ENCODE data around the gene MAP3K6.
A peak's percentile ranks its signal among the peaks of the same experiment; 100 is the strongest.

Gene MAP3K6

GRCh38 chr1:27365372-27366112, 1.2 kb downstream of the MAP3K6 start:
- H3K27ac ChIP-seq (ENCODE audit: low read depth, low read length), result no peak overlapping the region
- H3K4me2 ChIP-seq (ENCODE audit: low read length), result peak overlapping the region; percentile 81
- no peak overlapping the region for H2BK5ac ChIP-seq (ENCODE audit: low read length)

GRCh38 chr1:27364696-27365371, 1.9 kb downstream of the MAP3K6 start:
- Histone ChIP-seq H4K5ac (ENCODE audit: low read length) (no peak overlapping the region), H3K4ac (ENCODE audit: low read depth, low read length) (no peak overlapping the region), H3K4me3 (ENCODE audit: low read length) (no peak overlapping the region), H4K8ac (ENCODE audit: low read depth, low read length) (no peak overlapping the region), H2BK120ac (ENCODE audit: low read depth, low read length) (no peak overlapping the region), H3K27me3 (ENCODE audit: insufficient read depth, low read length, poor library complexity) (no peaks in the 10 kb centered on the region), H3K79me1 (ENCODE audit: low read length) (no peaks in the 10 kb centered on the region), H2BK5ac (ENCODE audit: low read length) (no peak overlapping the region), H3K4me1 (ENCODE audit: control insufficient read depth, low read depth, low read length) (peaks cover 6% of the 10 kb centered on the region), H3K9ac (ENCODE audit: low read length) (no peak overlapping the region), H3K56ac (ENCODE audit: low read length) (peak overlapping the region; percentile 42), H3K23ac (ENCODE audit: low read length) (no peak overlapping the region), H3K4me2 (ENCODE audit: low read length) (no peak overlapping the region), H3K36me3 (ENCODE audit: control insufficient read depth, insufficient read depth, low read length) (no peaks in the 10 kb centered on the region), H2AK5ac (ENCODE audit: low read length) (peak overlapping the region; percentile 23), H2BK15ac (replicated peaks; ENCODE audit: low read depth) (no peak overlapping the region), H3K18ac (ENCODE audit: low read length) (no peak overlapping the region), H3K27ac (ENCODE audit: low read depth, low read length) (no peak overlapping the region), H3K79me2 (ENCODE audit: control insufficient read depth, insufficient read depth, low read length) (no peaks in the 10 kb centered on the region)
- WGBS (ENCODE audit: extremely low coverage, insufficient coverage, low lambda C conversion rate), result no CpG with 5 or more reads among the region's 11 CpGs
- DNase-seq, result no peak

More at GRCh38 chr1:27365372-27366112, 1.2 kb downstream of the MAP3K6 start:
- Histone ChIP-seq H3K4ac (ENCODE audit: low read depth, low read length) (no peak overlapping the region), H4K5ac (ENCODE audit: low read length) (no peak overlapping the region), H3K36me3 (ENCODE audit: control insufficient read depth, insufficient read depth, low read length) (no peaks in the 10 kb centered on the region), H3K4me3 (ENCODE audit: low read length) (peak overlapping the region; percentile 53), H3K4me1 (ENCODE audit: control insufficient read depth, low read depth, low read length) (peaks cover 3% of the 10 kb centered on the region), H3K9ac (ENCODE audit: low read length) (peak overlapping the region; percentile 89), H3K18ac (ENCODE audit: low read length) (no peak overlapping the region), H3K56ac (ENCODE audit: low read length) (peak overlapping the region; percentile 62), H2BK15ac (replicated peaks; ENCODE audit: low read depth) (no peak overlapping the region), H3K27me3 (ENCODE audit: insufficient read depth, low read length, poor library complexity) (no peaks in the 10 kb centered on the region), H3K23ac (ENCODE audit: low read length) (no peak overlapping the region), H3K79me1 (ENCODE audit: low read length) (no peaks in the 10 kb centered on the region), H2AK5ac (ENCODE audit: low read length) (no peak overlapping the region), H2BK120ac (ENCODE audit: low read depth, low read length) (no peak overlapping the region), H4K8ac (ENCODE audit: low read depth, low read length) (no peak overlapping the region), H3K79me2 (ENCODE audit: control insufficient read depth, insufficient read depth, low read length) (no peaks in the 10 kb centered on the region)
- peak; percentile 94 for DNase-seq
- WGBS (ENCODE audit: extremely low coverage, insufficient coverage, low lambda C conversion rate), result no CpG with 5 or more reads among the region's 40 CpGs

GRCh38 chr1:27363766-27364695, 2.7 kb downstream of the MAP3K6 start:
- no peak overlapping the region for H4K8ac ChIP-seq (ENCODE audit: low read depth, low read length)
- no CpG with 5 or more reads among the region's 26 CpGs for WGBS (ENCODE audit: extremely low coverage, insufficient coverage, low lambda C conversion rate)
- no peak overlapping the region for H4K5ac ChIP-seq (ENCODE audit: low read length)
- no peak overlapping the region for H3K27ac ChIP-seq (ENCODE audit: low read depth, low read length)
- no peak overlapping the region for H3K4ac ChIP-seq (ENCODE audit: low read depth, low read length)
- no peak for DNase-seq
- H3K4me1 ChIP-seq (ENCODE audit: control insufficient read depth, low read depth, low read length), result peaks cover 7% of the 10 kb centered on the region
- H3K9ac ChIP-seq (ENCODE audit: low read length), result no peak overlapping the region
- no peaks in the 10 kb centered on the region for H3K27me3 ChIP-seq (ENCODE audit: insufficient read depth, low read length, poor library complexity)
- no peak overlapping the region for H3K4me2 ChIP-seq (ENCODE audit: low read length)
- no peaks in the 10 kb centered on the region for H3K36me3 ChIP-seq (ENCODE audit: control insufficient read depth, insufficient read depth, low read length)
- H2BK15ac ChIP-seq (replicated peaks; ENCODE audit: low read depth), result no peak overlapping the region
- H3K18ac ChIP-seq (ENCODE audit: low read length), result no peak overlapping the region
- no peak overlapping the region for H3K4me3 ChIP-seq (ENCODE audit: low read length)
- H3K56ac ChIP-seq (ENCODE audit: low read length), result no peak overlapping the region
- H3K79me1 ChIP-seq (ENCODE audit: low read length), result no peaks in the 10 kb centered on the region
- H3K79me2 ChIP-seq (ENCODE audit: control insufficient read depth, insufficient read depth, low read length), result no peaks in the 10 kb centered on the region
- no peak overlapping the region for H2BK5ac ChIP-seq (ENCODE audit: low read length)
- H2BK120ac ChIP-seq (ENCODE audit: low read depth, low read length), result no peak overlapping the region
- no peak overlapping the region for H2AK5ac ChIP-seq (ENCODE audit: low read length)
- no peak overlapping the region for H3K23ac ChIP-seq (ENCODE audit: low read length)

DNA sequence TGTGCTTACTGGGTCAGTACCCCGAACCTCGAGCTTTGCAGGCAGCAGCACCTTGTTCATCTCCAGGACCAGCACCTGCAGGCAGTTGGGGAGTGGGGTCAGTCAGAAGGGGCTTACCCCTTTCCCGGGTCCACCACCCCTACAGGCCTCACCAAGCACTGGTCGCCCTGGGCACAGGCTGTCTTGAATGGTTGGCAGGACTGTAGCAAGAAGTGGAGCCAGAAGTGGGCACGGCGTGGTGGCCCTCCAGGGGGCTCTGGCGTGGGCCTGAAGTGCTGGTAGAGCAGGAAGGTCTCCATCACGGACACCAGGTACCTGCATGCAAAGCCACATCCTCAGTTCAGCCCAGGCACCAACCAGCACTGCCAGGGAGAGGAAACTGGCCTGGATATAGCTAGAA, 5.2 kb downstream of the MAP3K6 start:
- Histone ChIP-seq H3K4me2 (ENCODE audit: low read length) (no peak overlapping the region), H3K36me3 (ENCODE audit: control insufficient read depth, insufficient read depth, low read length) (no peaks in the 10 kb centered on the region), H2BK120ac (ENCODE audit: low read depth, low read length) (no peak overlapping the region), H3K56ac (ENCODE audit: low read length) (no peak overlapping the region), H3K79me1 (ENCODE audit: low read length) (no peaks in the 10 kb centered on the region), H3K27ac (ENCODE audit: low read depth, low read length) (no peak overlapping the region), H2BK15ac (replicated peaks; ENCODE audit: low read depth) (no peak overlapping the region), H4K8ac (ENCODE audit: low read depth, low read length) (no peak overlapping the region), H3K18ac (ENCODE audit: low read length) (no peak overlapping the region), H3K4ac (ENCODE audit: low read depth, low read length) (no peak overlapping the region), H3K9ac (ENCODE audit: low read length) (no peak overlapping the region), H3K27me3 (ENCODE audit: insufficient read depth, low read length, poor library complexity) (no peaks in the 10 kb centered on the region), H3K4me3 (ENCODE audit: low read length) (no peak overlapping the region), H3K23ac (ENCODE audit: low read length) (no peak overlapping the region), H3K4me1 (ENCODE audit: control insufficient read depth, low read depth, low read length) (peaks cover 9% of the 10 kb centered on the region), H4K5ac (ENCODE audit: low read length) (no peak overlapping the region), H3K79me2 (ENCODE audit: control insufficient read depth, insufficient read depth, low read length) (no peaks in the 10 kb centered on the region), H2AK5ac (ENCODE audit: low read length) (no peak overlapping the region), H2BK5ac (ENCODE audit: low read length) (no peak overlapping the region)
- DNase-seq, result no peak
- no CpG with 5 or more reads among the region's 8 CpGs for WGBS (ENCODE audit: extremely low coverage, insufficient coverage, low lambda C conversion rate)

GRCh38 chr1:27361044-27361402, 5.7 kb downstream of the MAP3K6 start:
- peak overlapping the region; percentile 67 for H3K9ac ChIP-seq (ENCODE audit: low read length)
- H3K36me3 ChIP-seq (ENCODE audit: control insufficient read depth, insufficient read depth, low read length), result no peaks in the 10 kb centered on the region
- peak overlapping the region; percentile 94 for H3K56ac ChIP-seq (ENCODE audit: low read length)
- peak overlapping the region; percentile 24 for H3K4me3 ChIP-seq (ENCODE audit: low read length)
- no peak overlapping the region for H3K27ac ChIP-seq (ENCODE audit: low read depth, low read length)
- H2BK5ac ChIP-seq (ENCODE audit: low read length), result no peak overlapping the region
- H4K8ac ChIP-seq (ENCODE audit: low read depth, low read length), result no peak overlapping the region
- H2BK120ac ChIP-seq (ENCODE audit: low read depth, low read length), result no peak overlapping the region
- H3K79me2 ChIP-seq (ENCODE audit: control insufficient read depth, insufficient read depth, low read length), result no peaks in the 10 kb centered on the region
- H2AK5ac ChIP-seq (ENCODE audit: low read length), result no peak overlapping the region
- H3K27me3 ChIP-seq (ENCODE audit: insufficient read depth, low read length, poor library complexity), result no peaks in the 10 kb centered on the region
- H3K4me2 ChIP-seq (ENCODE audit: low read length), result peak overlapping the region; percentile 68
- H3K18ac ChIP-seq (ENCODE audit: low read length), result no peak overlapping the region
- H3K4ac ChIP-seq (ENCODE audit: low read depth, low read length), result no peak overlapping the region
- no peak overlapping the region for H2BK15ac ChIP-seq (replicated peaks; ENCODE audit: low read depth)
- no peak for DNase-seq
- peaks cover 9% of the 10 kb centered on the region for H3K4me1 ChIP-seq (ENCODE audit: control insufficient read depth, low read depth, low read length)
- no peak overlapping the region for H4K5ac ChIP-seq (ENCODE audit: low read length)
- no CpG with 5 or more reads among the region's 21 CpGs for WGBS (ENCODE audit: extremely low coverage, insufficient coverage, low lambda C conversion rate)
- no peaks in the 10 kb centered on the region for H3K79me1 ChIP-seq (ENCODE audit: low read length)
- no peak overlapping the region for H3K23ac ChIP-seq (ENCODE audit: low read length)

All from mesendoderm (in vitro differentiated cells).